ENCODE results near the gene NTRK3. TPM values are rescaled to one million over a fixed set of nuclear protein-coding genes. Genes with fewer than 3 reads are reported as not detected.

NTRK3 gene
- total RNA-seq, 2 experiments from 2014 or later = 0.78 TPM; not detected in 1

- no peak overlapping the region for H3K27ac ChIP-seq (ENCODE audit: low read depth in 1 of 2, low read length in 2 of 2)
- H3K36me3 ChIP-seq (ENCODE audit: insufficient read depth, low read length) = no peaks in the 10 kb centered on the region
- H3K9me3 ChIP-seq (ENCODE audit: control insufficient read depth in 1 of 2, insufficient read depth in 1 of 2, low read length in 2 of 2) = peaks cover 0 to 3% of the 10 kb centered on the region in 2 experiments
- no peaks in the 10 kb centered on the region for H3K4me1 ChIP-seq (ENCODE audit: insufficient read depth, low read length)
- Mint-ChIP-seq H3K9me3 (no peaks in the 10 kb centered on the region), H3K4me3 (no peak overlapping the region), H3K27ac (no peak overlapping the region), H3K4me1 (ENCODE audit: low read depth) (no peaks in the 10 kb centered on the region), H3K36me3 (ENCODE audit: low read depth) (no peaks in the 10 kb centered on the region), H3K27me3 (peaks cover 5% of the 10 kb centered on the region)
- POLR2A ChIA-PET = no interaction called here
- H3K27me3 ChIP-seq (ENCODE audit: control insufficient read depth in 1 of 2, insufficient read depth in 2 of 2, low read length in 2 of 2) = no peaks in the 10 kb centered on the region
- H3K4me3 ChIP-seq (ENCODE audit: low read length) = no peak overlapping the region
- TF ChIP-seq CTCF (IDR thresholded peaks at IDR 0.05) = no peak
- CTCF ChIA-PET = no interaction called here
- DNase-seq (no peak), ATAC-seq (ENCODE audit: poor library complexity) (no peak)
- intact Hi-C loops (cut with DNase I, micrococcal nuclease) = no loop called here
Observed at GRCh38 chr15:88048237-88048636, 208.3 kb downstream of the NTRK3 start.

- Histone ChIP-seq H3K4me3 (ENCODE audit: low read length) (no peak overlapping the region), H3K27ac (ENCODE audit: low read depth in 1 of 2, low read length in 2 of 2) (no peak overlapping the region), H3K27me3 (ENCODE audit: control insufficient read depth in 1 of 2, insufficient read depth in 2 of 2, low read length in 2 of 2) (no peaks in the 10 kb centered on the region), H3K9me3 (ENCODE audit: control insufficient read depth in 1 of 2, insufficient read depth in 1 of 2, low read length in 2 of 2) (peaks cover 0 to 3% of the 10 kb centered on the region in 2 experiments), H3K36me3 (ENCODE audit: insufficient read depth, low read length) (no peaks in the 10 kb centered on the region), H3K4me1 (ENCODE audit: insufficient read depth, low read length) (no peaks in the 10 kb centered on the region)
- ChIA-PET POLR2A (no interaction called here), CTCF (no interaction called here)
- Mint-ChIP-seq H3K4me3 (no peak overlapping the region), H3K36me3 (ENCODE audit: low read depth) (no peaks in the 10 kb centered on the region), H3K9me3 (no peaks in the 10 kb centered on the region), H3K4me1 (ENCODE audit: low read depth) (no peaks in the 10 kb centered on the region), H3K27me3 (peaks cover 5% of the 10 kb centered on the region), H3K27ac (no peak overlapping the region)
- DNase-seq (no peak), ATAC-seq (ENCODE audit: poor library complexity) (no peak)
- intact Hi-C loops (cut with DNase I, micrococcal nuclease) = no loop called here
- no peak for TF ChIP-seq CTCF (IDR thresholded peaks at IDR 0.05)
Observed at GRCh38 chr15:88046576-88047129, 209.9 kb downstream of the NTRK3 start.

GRCh38 chr15:88043396-88043795 is 213.1 kb downstream of the NTRK3 start:
- Mint-ChIP-seq H3K27me3 (no peaks in the 10 kb centered on the region), H3K36me3 (ENCODE audit: low read depth) (no peaks in the 10 kb centered on the region), H3K4me3 (no peak overlapping the region), H3K4me1 (ENCODE audit: low read depth) (no peaks in the 10 kb centered on the region), H3K9me3 (peaks cover 1% of the 10 kb centered on the region), H3K27ac (no peak overlapping the region)
- intact Hi-C loops (cut with DNase I, micrococcal nuclease) = no loop called here
- no peak for ATAC-seq (ENCODE audit: poor library complexity)
- POLR2A ChIA-PET = no interaction called here
- no peak overlapping the region for H3K27ac ChIP-seq (ENCODE audit: low read depth in 1 of 2, low read length in 2 of 2)
- no peak overlapping the region for H3K4me3 ChIP-seq (ENCODE audit: low read length)
- peaks cover 0 to 3% of the 10 kb centered on the region in 2 experiments for H3K9me3 ChIP-seq (ENCODE audit: control insufficient read depth in 1 of 2, insufficient read depth in 1 of 2, low read length in 2 of 2)
- H3K4me1 ChIP-seq (ENCODE audit: insufficient read depth, low read length) = no peaks in the 10 kb centered on the region
- no peaks in the 10 kb centered on the region for H3K36me3 ChIP-seq (ENCODE audit: insufficient read depth, low read length)
- H3K27me3 ChIP-seq (ENCODE audit: control insufficient read depth in 1 of 2, insufficient read depth in 2 of 2, low read length in 2 of 2) = no peaks in the 10 kb centered on the region
- no peak for TF ChIP-seq CTCF (IDR thresholded peaks at IDR 0.05)
- CTCF ChIA-PET = no interaction called here
- DNase-seq = no peak

Data from CD4-positive, alpha-beta T cell (primary cell).